Measurements from ENCODE around the gene SCAMP4.

Gene SCAMP4

DNA sequence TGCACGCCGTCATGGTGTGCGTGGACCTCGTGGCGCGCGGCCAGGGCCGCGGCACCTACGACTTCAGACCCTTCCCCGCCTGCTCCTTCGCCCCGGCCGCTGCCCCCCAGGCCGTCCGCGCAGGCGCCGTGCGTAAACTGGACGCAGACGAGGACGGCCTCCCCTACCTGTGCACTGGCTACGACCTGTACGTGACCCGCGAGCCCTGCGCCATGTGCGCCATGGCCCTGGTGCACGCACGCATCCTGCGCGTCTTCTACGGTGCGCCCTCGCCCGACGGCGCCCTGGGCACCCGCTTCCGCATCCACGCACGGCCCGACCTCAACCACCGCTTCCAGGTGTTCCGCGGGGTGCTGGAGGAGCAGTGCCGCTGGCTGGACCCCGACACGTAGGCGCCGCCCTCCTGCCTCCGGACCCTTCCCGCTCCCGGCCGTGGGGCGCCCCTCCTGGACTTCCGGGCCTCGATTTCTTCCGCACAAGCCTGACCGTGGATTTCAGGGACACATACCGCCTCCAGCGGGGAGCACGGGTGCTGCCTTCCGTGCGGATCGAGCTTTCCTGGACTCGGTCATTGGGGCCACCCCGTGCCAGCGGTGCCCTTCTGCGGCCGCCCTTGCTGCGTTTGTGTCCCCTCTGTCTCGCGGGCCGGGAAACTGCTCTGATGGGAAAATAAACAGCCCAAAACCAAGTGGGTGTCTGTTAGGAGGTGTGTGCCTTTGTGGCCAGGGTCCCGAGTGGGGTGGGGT is 7.7 kb downstream of the SCAMP4 start:
- H3K4me3 ChIP-seq (ENCODE audit: low read depth, low read length) = no peak overlapping the region
- POLR2A ChIA-PET = no interaction called here
- DNase-seq (ENCODE audit: low read depth, low spot score) = no peak
- CTCF ChIA-PET = interaction anchor here (4.5 kb wide), 1 partner anchor 16 kb away, joined by 38 read pairs; no protein-coding TSS in a partner anchor
- TF ChIP-seq, protein P1, sequence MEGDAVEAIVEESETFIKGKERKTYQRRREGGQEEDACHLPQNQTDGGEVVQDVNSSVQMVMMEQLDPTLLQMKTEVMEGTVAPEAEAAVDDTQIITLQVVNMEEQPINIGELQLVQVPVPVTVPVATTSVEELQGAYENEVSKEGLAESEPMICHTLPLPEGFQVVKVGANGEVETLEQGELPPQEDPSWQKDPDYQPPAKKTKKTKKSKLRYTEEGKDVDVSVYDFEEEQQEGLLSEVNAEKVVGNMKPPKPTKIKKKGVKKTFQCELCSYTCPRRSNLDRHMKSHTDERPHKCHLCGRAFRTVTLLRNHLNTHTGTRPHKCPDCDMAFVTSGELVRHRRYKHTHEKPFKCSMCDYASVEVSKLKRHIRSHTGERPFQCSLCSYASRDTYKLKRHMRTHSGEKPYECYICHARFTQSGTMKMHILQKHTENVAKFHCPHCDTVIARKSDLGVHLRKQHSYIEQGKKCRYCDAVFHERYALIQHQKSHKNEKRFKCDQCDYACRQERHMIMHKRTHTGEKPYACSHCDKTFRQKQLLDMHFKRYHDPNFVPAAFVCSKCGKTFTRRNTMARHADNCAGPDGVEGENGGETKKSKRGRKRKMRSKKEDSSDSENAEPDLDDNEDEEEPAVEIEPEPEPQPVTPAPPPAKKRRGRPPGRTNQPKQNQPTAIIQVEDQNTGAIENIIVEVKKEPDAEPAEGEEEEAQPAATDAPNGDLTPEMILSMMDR (IDR thresholded peaks at IDR 0.05; ENCODE audit: insufficient read depth, low read length, missing control alignments) = no peak

DNA sequence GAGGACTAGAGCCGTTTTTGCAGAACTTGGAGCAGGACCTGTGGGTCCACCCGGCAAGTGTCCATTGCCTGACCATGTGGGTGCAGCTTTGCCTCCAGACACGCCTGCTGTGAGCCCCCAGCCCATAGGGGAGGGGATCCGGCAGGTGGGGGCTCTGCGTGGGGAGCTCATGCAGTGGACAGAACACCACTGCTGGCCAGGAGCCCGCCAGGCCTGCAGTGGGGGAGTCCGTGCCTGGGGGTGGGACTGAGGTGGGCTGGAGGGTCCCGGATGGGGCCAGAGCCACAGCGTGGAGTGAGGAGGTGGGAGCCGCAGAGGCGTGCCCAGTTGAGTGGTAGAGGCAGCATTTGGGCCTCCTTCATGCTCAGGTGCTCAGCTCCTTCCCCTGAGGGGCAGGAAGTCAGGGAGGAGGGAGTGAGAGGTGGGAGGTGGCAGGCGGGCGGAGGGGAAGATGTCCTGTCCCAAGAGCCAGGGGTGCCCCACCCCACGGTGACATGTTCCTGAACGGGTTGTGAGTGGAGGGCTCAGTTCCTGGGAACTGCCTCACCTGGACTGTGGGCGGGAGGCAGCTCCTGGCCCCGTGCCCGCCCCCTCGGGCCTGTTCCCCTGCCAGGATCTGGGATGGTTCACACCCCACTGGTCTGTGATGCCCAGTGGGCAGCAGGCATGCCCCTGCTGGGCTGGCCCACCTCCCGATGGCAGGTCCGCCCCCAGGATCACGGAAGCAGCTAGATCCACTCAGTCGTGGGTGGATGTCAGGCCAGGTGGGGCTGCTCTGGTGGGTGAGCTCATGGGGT is 8.8 kb downstream of the SCAMP4 start:
- TF ChIP-seq, protein P1 (IDR thresholded peaks at IDR 0.05; ENCODE audit: insufficient read depth, low read length, missing control alignments) = no peak
- ChIA-PET CTCF (interaction anchor here (4.5 kb wide), 1 partner anchor 15 kb away, joined by 38 read pairs; no protein-coding TSS in a partner anchor), POLR2A (no interaction called here)
- H3K4me3 ChIP-seq (ENCODE audit: low read depth, low read length) = no peak overlapping the region
- DNase-seq (ENCODE audit: low read depth, low spot score) = no peak

DNA sequence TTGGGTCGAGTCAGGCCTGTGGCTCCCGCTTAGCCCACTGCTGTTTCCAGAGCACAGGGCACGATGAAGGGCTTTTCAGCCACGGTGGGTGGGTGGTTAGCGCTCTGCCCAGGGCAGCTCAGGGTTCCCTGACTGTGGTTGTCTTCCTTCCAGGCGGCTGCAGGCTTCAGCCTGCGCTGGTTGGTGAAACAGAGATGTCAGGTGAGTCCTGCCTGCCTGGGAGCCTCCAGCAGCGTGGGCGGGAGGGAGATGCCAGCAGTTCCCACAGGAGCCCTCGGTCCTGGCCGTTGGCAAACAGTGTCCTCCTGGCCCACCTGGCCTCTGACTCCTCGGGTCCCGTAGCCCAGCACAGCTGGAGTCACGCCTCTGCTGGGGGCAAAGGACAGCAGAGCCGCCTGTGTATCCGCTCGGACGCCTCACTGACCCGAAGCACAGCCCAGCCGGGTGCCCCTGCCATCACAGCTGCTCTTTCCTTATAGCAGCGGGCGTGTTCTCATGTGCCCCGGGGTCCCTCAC is 9.7 kb downstream of the SCAMP4 start:
- H3K4me3 ChIP-seq (ENCODE audit: low read depth, low read length) = no peak overlapping the region
- TF ChIP-seq, protein P1 (IDR thresholded peaks at IDR 0.05; ENCODE audit: insufficient read depth, low read length, missing control alignments) = no peak
- ChIA-PET POLR2A (no interaction called here), CTCF (interaction anchor here (1.0 to 4.5 kb wide), 2 partner anchors 14 to 26 kb away, joined by 4 to 38 read pairs; no protein-coding TSS in a partner anchor)
- DNase-seq (ENCODE audit: low read depth, low spot score) = no peak

DNA sequence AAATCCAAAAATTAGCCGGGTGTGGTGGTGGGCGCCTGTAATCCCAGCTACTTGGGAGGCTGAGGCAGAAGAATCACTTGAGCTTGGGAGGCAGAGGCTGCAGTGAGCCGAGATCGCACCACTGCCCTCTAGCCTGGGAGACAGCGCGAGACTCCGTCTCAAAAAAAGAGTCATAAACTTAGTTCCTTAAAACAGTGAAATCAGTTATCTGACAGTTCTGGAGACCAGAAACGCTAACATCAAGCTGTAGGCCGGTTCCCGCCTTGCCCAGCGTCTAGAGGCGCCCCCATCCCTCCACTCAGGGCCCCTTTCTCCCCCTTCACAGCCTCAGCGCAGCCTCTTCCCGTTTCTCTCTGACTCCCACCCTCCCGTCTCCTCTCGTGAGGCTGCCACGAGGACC is 11.9 kb downstream of the SCAMP4 start:
- ChIA-PET POLR2A (no interaction called here), CTCF (interaction anchor here (4.5 kb wide), 1 partner anchor 12 kb away, joined by 38 read pairs; no protein-coding TSS in a partner anchor)
- no peak overlapping the region for H3K4me3 ChIP-seq (ENCODE audit: low read depth, low read length)
- no peak for DNase-seq (ENCODE audit: low read depth, low spot score)
- TF ChIP-seq, protein P1 (IDR thresholded peaks at IDR 0.05; ENCODE audit: insufficient read depth, low read length, missing control alignments) = no peak

DNA sequence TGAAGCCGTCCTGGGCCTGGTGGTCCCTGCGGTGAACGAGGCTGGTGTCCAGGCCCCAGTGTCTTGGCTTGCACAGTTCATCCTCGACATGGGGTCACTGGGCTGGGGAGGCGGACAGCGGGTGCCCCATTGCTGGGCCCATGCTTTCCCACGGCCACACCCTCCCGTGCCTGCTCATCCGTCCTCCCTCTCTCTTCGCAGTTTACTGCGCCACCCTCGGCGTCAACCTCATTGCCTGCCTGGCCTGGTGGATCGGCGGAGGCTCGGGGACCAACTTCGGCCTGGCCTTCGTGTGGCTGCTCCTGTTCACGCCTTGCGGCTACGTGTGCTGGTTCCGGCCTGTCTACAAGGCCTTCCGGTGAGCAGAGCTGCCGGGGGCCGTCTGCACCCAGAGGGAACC is 12.7 kb downstream of the SCAMP4 start:
- TF ChIP-seq, protein P1 (IDR thresholded peaks at IDR 0.05; ENCODE audit: insufficient read depth, low read length, missing control alignments) = no peak
- DNase-seq (ENCODE audit: low read depth, low spot score) = no peak
- no peak overlapping the region for H3K4me3 ChIP-seq (ENCODE audit: low read depth, low read length)
- POLR2A ChIA-PET = no interaction called here
- CTCF ChIA-PET = interaction anchor here (0.9 kb wide), 1 partner anchor 12 kb away, joined by 4 read pairs; no protein-coding TSS in a partner anchor

DNA sequence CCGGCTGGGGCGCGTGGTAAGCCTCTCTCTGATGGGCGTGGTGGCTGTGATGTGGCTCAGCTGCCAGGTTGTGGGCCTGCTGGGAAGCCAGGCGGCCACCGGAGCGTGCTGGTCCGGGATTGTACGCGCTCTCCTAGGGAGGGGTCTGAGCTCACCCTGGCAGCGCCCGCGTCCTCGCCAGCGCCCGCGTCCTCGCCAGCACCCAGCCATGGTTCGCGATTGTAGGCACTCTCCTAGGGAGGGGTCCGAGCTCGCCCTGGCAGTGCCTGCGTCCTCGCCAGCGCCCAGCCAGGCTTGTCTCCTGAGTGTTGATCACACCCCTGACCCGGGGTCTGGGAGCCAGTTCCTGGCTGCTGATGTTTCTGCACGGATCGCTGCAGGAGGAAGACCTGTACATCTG is 13.8 kb downstream of the SCAMP4 start:
- TF ChIP-seq, protein P1 (IDR thresholded peaks at IDR 0.05; ENCODE audit: insufficient read depth, low read length, missing control alignments) = no peak
- no peak overlapping the region for H3K4me3 ChIP-seq (ENCODE audit: low read depth, low read length)
- CTCF ChIA-PET = interaction anchor here (0.9 to 1.9 kb wide), 2 partner anchors 10 to 11 kb away, joined by 4 to 19 read pairs; no protein-coding TSS in a partner anchor
- POLR2A ChIA-PET = no interaction called here
- DNase-seq (ENCODE audit: low read depth, low spot score) = no peak

All from AG04449 (cell line).